ENCODE measurements around the gene FBXO5.
"Not testable (repeated sequence)": the region's sequence is repeated elsewhere in the genome, so short reads cannot be mapped to it uniquely, and the experiment has no call there.

Gene FBXO5

GRCh38 chr6:152982904-152983636 is at the start of gene FBXO5:
Gene FBXO5 (minus strand): TSS chr6:152983041. CDS start chr6:152982959, 82 bp downstream.
- peak; percentile 94 to 98 (median 94) for DNase-seq

DNA sequence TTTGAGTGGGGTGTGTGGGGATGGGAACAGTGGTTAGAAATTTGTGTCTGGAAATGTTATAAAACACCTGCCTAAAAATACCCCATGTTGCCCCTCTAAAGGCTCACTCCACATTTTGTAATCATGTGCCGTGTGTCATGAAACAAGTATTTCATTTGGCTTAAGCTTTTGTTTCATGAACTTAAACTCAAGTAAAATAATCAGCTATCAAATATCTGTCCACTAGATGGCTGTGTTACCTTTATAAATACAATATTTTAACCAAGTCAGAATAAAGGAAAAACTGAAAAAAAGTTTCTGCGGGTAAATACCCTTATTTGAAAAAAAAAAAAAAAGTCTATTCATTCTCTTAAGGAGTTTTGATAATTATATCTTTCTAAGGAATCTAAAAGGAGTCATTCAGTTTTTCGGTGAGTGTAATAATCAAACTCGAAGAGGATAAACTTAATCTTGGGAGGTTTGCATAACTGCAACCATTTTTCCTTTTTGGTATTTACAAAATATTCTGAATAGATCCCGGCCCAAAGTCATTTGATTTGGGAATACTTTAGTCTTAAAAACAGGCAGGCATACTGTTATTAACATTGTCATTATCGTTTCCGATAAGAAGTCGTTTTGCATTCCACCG is 49.5 kb upstream of the FBXO5 start:
- no peak for DNase-seq

DNA sequence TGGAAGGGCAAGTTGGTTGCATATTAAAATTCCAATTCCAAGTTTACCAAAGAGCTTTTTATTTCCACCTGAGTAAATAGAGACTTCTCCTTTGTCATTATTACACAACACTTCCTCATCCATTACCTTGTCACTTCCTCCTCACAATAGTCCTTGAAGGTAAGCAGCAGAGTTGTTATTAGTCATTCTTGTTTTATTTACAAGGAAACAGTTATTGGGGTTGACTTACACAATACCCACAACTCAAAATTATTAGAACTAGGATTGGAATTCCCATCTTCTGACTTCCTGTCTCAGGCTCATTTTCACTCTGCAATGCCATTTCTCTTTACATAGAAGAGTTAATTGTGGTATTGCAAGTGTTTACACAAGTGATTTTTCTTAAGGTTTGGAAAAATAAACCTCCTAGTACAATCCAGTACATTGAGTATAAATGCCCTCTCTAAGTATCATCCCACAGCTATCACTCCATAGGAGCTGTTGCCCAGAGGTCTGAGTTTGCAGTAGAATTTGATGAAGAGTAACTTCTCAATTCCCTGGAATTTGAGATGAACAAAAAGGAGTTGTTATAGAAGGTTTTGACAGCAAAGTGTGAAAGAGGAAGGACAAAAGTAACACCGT is 48.6 kb upstream of the FBXO5 start:
- no peak for DNase-seq

GRCh38 chr6:153028963-153029362 is 46.1 kb upstream of the FBXO5 start:
- DNase-seq: no peak

GRCh38 chr6:153028286-153028685 is 45.4 kb upstream of the FBXO5 start:
- DNase-seq: no peak

DNA sequence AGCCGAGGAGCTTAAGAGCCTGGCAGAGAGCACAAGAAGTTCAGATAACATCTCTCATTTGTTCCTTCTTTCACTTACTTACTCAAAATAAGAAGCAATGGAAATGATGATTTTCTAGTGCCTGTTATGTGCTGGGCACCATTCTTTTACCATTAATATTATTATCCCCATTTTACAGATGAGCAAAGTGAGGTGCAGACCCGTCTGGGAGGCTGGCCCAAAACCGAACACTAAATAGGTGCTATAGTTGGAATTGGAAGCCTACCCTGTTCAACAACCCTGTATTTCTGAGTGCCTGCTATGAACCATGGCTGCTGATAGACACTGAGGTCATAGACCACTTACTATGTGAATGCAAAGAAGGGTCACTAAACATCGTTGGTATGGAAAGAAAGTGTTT is 44.6 kb upstream of the FBXO5 start:
- no peak for DNase-seq

GRCh38 chr6:153024709-153025017 is 41.8 kb upstream of the FBXO5 start:
- DNase-seq: no peak

DNA sequence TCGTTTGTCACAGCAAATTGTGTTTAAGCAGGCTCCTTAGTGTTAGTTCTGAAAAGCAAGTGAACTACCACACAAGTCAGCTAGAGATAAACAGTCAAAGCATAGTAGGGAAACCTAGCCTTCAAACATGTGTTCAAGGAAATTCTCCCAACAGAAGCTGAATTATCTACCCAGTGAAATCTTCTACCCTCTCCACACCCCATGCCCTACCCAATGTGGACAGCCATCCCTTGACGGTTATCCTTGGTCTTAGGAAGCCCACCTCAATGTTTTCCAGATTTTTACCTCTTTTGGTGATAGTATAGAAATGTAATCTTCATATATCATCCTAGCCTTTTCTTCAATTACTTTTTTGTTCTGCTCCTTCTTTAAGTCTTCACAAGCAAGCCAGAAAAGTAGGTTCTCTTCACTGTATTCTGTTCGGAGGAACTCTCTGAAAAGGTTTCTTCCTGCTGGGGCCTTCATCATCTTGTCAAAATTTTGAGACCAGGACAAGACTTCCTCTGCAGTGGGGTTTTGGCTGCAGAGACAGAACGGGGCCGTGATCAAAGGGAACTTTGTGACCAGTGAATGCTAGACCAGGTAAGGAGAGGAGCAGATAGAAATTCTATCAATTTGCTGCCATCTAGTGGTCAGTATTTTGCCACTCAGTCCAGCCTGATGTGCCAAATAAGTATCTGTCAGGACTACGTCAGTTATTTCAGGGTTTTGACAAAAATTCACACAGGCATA is 41.3 kb upstream of the FBXO5 start:
- peak in 5 of 6 experiments; percentile 5 to 63 (median 35) for DNase-seq

DNA sequence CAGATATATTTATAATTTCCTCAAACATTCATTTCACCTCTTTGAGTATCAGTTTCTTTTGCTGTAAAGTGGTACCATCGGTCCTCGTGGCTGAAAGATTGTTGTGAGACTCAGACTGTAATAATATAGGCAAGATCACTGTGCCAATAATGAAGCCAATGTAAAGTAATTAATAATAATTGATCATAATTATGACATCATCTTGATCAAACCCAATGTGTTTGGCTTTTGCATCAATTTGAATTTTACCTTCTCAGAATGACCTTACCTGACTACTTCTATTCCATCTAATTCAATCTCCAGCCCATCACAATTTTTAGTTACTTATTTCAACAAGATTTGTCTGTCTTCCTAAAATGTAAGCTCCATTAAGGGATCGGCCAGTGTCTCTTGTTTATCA is 35.5 kb upstream of the FBXO5 start:
- DNase-seq: no peak

GRCh38 chr6:153016846-153017245 is 34.0 kb upstream of the FBXO5 start:
- no peak for DNase-seq

DNA sequence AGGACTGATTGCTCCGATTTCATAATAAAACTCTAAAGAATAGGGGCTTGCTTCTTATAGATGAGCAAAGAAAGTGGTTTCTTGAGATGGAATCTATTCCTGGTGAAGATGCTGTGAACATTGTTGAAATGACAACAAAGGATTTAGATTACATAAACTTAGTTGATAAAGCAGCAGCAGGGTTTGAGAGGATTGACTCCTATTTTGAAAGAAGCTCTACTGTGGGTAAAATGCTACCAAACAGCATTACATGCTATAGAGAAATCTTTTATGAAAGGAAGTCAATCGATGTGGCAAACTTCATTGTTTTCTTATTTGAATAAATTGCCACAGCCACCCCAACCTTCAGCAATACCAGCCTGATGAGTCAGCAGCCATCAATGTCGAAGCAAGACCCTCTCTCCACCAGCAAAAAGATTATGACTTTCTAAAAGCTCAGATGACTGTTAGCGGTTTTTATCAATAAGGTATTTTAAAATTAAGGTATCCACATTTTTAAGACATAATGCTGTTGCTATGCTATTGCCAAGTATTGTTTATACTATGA is 32.3 kb upstream of the FBXO5 start:
- no peak for DNase-seq

DNA sequence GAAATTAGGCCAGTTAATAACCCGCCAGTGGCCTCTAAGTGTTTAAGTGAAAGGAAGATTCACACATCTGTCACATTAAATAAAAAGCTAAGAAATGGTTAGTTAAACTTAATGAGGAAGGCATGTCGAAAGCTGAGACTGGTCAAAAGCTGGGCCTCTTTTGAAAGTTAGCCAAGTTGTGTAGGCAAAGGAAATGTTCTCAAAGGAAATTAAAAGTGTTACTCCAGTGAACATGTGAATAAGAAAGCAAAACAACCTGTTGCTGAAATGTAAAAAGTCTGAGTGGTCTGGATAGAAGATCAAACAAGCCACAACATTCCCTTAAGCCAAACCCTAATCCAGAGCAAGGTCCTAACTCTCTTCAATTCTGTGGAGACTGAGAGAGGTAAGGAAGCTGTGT is 30.6 kb upstream of the FBXO5 start:
- no peak for DNase-seq

GRCh38 chr6:153012856-153013255 is 30.0 kb upstream of the FBXO5 start:
- DNase-seq: no peak

DNA sequence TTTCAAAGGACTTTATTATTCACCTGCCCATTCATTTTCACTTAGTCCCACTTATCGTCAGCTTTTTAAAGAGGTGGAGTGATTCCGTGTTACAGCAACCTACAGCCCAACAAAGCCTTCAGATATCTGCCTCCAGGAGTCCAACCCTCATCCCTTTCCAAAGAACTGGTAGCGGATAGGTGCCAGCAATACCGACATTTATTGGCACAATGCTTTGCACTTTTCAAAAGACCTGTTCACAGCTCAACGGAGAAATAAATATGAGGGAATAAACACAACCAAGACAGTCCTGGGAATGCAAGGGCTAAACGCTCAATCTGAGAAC is 20.5 kb upstream of the FBXO5 start:
- DNase-seq: peak in 2 of 6 experiments; percentile 23 to 26

- DNase-seq: peak; percentile 62 to 83 (median 68)
Observed at GRCh38 chr6:153002613-153003365, 19.9 kb upstream of the FBXO5 start, which contains the start of gene MTRF1L. Gene MTRF1L (minus strand): TSS chr6:153002709. CDS start chr6:153002685, 24 bp downstream.

DNA sequence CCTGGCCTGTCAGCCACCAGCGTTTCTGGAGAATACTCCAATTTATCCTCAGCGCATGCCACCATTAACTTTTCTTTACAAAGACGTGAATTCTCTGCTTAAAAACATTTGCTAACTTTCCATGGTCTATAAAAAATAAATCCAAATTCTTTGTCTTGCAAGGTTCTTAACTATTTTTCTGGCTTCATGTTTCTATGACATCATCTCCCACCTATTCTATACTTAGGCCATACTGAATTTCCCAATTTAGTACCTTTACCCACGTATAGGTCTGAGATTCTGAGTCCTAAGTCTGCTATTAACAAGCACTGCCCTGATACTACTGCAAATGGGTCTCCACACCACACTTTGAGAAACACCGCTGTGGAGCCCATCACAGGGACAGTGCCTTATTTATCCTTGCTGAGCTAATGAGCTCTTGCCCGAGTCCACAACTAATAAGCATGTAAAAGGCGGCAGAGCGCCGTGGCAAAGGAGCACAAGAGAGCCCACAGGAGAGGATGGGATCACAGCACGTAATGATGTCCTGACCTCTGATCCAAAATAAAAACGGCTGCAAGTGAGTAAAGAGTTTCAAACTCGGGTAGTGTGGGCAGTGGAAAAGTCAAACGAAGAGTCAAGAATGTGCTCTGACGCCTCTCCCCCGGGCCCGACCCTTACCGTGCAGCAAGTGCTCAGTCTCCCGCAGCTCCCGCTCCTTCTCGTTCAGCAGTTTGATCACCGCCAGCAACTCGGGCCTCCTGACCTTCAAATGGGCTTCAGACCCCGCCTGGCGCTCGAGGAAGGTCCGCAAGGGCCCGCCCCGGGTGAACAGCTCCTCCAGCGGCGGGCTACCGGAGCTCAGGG is 19.1 kb upstream of the FBXO5 start:
- no peak for DNase-seq

DNA sequence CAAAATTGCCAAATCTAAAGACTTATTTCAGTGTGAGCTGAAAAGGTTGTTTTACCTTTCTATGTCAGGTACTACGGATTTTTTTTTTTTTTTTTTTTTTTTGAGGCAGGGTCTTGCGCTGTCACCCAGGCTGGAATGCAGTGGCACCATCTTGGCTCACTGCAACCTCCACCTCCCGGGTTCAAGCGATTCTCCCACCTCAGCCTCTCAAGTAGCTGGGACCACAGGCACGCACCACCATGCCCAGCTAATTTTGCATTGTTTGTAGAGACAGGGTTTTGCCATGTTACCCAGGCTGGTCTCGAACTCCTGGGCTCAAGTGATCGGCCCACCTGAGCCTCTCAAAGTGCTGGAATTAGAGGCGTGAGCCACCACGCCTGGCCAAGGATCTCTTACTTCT is 17.9 kb upstream of the FBXO5 start:
- DNase-seq: not testable (repeated sequence)

DNA sequence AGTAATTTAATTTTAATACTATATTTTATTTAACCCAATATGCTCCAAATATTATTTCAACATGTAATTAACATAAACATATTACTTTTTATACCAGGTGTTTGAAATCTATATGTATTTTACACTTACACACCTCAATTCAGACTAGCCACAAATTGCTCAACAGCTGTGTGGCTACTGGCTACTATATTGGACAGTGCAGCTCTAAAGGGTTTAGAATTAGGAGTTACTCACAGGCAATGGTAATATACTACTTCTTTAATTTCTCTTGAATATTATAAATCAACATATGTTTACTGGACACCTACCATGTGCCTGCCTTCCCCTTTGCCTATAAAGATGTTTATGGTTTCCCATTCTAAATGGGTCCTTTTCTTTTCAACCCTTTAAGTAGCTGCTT is 17.4 kb upstream of the FBXO5 start:
- no peak for DNase-seq

DNA sequence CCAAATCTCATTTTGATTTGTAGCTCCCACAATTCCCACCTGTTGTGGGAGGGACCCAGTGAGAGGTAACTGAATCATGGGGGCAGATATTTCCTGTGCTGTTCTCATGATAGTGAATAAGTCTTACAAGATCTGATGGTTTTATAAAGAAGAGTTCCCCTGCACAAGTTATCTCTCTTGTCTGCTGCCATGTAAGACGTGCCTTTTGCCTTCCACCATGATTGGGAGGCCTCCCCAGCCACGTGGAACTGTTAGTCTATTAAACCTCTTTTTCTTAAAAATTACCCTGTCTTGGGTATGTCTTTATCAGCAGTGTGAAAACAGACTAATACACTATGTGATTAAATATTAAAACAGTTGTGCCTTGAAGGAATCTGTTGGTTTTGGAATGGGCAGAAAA is 16.7 kb upstream of the FBXO5 start:
- not testable (repeated sequence) for DNase-seq

DNA sequence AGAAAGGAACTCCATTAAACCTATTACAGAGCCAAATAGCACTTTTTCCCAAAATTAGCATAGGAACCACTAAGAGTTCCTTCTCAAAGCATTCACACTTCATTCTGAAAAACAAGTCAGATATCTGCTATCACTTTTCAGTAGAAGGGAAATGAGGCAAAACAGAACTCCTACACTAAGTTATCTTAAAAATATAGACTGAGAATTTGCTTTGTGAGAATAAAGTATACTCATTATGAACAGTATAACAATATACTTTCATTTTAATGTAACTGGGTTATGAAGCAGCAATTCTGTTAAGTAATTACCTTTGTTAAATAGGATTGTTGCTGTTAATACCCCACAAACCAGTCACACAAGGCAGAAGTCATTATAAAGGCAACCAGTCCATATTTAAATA is 11.0 kb upstream of the FBXO5 start:
- no peak for DNase-seq

DNA sequence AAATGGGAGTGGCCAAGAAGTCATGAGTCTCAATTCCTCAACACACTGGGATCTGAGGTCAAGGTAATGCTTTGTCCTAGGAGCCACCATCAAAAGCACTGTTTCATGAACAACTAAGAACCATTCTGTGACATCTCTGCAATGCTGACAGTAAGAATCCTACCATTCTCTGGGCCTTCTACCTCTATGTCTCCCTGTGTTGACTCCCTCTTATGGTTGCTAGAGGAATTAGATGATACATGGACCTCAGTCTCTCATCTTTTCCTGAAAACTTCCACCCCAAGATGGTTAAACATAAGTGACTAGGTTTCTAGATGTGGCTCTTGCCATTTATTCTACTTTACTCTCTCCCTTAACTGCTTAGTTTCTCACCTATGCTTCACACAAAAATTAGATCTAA is 10.6 kb upstream of the FBXO5 start:
- DNase-seq: no peak

- DNase-seq: no peak
Observed at GRCh38 chr6:152986978-152987377, 4.1 kb upstream of the FBXO5 start.

Data from stimulated activated naive CD4-positive, alpha-beta T cell (primary cell).